ENCODE data around the gene SKI.

Gene SKI

GRCh38 chr1:2216767-2217058 lies 11.4 kb upstream of the SKI start:
- DNase-seq (ENCODE audit: low read depth) = no peak
- no peak overlapping the region for H3K4me3 ChIP-seq (ENCODE audit: low read depth, low read length)

DNA sequence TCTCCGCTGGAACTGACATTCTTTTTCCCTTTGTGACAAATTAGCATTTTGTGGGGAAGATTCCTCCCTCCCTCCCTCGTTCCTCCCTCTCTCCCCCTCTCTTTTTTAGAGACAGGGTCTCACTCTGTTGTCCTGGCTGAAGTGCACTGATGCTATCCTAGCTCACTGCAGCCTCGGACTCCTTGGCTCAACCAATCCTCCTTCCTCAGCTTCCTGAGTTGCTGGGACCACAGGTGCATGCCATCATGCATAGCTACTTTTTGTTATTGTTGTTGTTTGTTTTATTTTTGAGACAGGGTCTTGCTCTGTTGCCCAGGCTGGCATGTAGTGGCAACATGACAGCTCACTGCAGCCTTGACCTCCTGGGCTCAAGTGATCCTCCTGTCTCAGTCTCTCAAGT lies 6.8 kb upstream of the SKI start:
- no peak overlapping the region for H3K4me3 ChIP-seq (ENCODE audit: low read depth, low read length)
- no peak for DNase-seq (ENCODE audit: low read depth)
- TF ChIP-seq MYC (IDR thresholded peaks at IDR 0.05; ENCODE audit: low read depth, low read length) = no peak
- no peak for TF ChIP-seq MAX (IDR thresholded peaks at IDR 0.05; ENCODE audit: low read depth, low read length)
- TF ChIP-seq CTCF (IDR thresholded peaks at IDR 0.05; ENCODE audit: low read depth, low read length) = no peak
- TF ChIP-seq POLR2A (IDR thresholded peaks at IDR 0.05; ENCODE audit: extremely low read depth, insufficient read length) = no peak

More at GRCh38 chr1:2216767-2217058, 11.4 kb upstream of the SKI start:
- TF ChIP-seq MAX (IDR thresholded peaks at IDR 0.05; ENCODE audit: low read depth, low read length) = no peak
- TF ChIP-seq MYC (IDR thresholded peaks at IDR 0.05; ENCODE audit: low read depth, low read length) = no peak
- no peak for TF ChIP-seq POLR2A (IDR thresholded peaks at IDR 0.05; ENCODE audit: extremely low read depth, insufficient read length)
- no peak for TF ChIP-seq CTCF (IDR thresholded peaks at IDR 0.05; ENCODE audit: low read depth, low read length)

DNA sequence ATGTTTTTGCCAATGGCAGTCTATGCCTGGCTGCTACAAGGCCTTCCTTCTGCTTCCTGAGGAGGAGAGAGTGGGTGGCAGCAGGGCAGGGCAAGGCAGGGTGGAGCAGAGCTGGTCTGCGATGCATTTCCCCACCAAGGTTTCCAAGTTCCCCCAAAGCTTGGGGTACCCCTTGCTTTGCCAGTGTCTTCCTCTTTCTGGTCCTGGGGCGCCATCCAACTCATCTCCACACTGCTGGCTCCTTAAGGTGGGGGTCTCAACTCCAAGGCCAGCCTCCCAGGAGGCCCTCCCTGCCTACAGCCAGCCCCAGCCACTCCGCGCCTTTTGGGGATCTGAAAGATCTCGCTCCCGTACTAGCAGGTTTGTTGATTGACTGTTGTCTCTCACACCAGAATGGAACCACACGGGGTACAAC lies 3.9 kb upstream of the SKI start:
- no peak for DNase-seq (ENCODE audit: low read depth)
- no peak overlapping the region for H3K4me3 ChIP-seq (ENCODE audit: low read depth, low read length)
- no peak for TF ChIP-seq MYC (IDR thresholded peaks at IDR 0.05; ENCODE audit: low read depth, low read length)
- no peak for TF ChIP-seq CTCF (IDR thresholded peaks at IDR 0.05; ENCODE audit: low read depth, low read length)
- no peak for TF ChIP-seq MAX (IDR thresholded peaks at IDR 0.05; ENCODE audit: low read depth, low read length)
- no peak for TF ChIP-seq POLR2A (IDR thresholded peaks at IDR 0.05; ENCODE audit: extremely low read depth, insufficient read length)

GRCh38 chr1:2224631-2225428 lies 3.3 kb upstream of the SKI start:
- TF ChIP-seq MYC (IDR thresholded peaks at IDR 0.05; ENCODE audit: low read depth, low read length) (no peak), CTCF (IDR thresholded peaks at IDR 0.05; ENCODE audit: low read depth, low read length) (no peak), MAX (IDR thresholded peaks at IDR 0.05; ENCODE audit: low read depth, low read length) (no peak), POLR2A (IDR thresholded peaks at IDR 0.05; ENCODE audit: extremely low read depth, insufficient read length) (no peak)

DNA sequence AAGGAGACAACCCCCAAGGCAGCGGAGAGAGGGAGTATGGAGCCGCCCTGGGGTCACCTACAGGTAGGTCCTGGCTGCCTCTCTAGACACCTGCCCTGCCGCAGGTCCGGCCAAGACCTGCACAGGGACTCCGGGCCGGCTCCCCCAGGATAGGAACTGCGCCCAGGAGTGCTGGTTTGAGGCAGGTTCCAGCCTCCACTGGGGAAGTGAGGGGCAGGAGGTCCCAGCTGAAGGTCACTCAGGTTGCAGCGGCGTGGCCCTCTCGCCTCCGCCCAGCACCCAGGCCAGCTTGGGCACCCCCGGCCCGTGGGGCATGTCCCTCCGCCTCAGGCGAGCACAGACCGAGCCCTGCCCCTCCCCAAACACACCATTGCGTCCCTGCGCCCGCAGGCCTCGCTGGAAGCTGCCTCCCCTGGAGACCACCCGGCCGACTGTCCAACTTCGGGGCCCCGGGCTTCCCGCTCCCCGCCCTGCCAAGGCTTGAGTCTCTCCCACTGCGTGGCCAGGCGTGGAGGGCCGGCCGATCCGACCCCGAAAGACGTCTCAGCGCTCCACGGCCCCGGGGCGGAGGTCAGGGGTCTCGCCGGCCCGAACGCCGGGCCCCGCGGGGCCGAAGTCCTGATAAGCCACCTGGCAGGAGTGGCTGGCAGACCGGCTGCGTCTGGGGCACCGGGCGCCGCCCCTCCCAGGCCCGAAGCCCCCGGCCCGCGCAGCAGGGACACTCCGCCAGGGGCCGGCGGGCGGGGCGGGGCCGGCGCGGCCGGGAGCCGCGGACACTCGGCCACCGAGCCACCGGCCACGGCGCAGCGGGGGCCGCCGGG lies 1.4 kb upstream of the SKI start:
- TF ChIP-seq MYC (IDR thresholded peaks at IDR 0.05; ENCODE audit: low read depth, low read length) = no peak
- TF ChIP-seq POLR2A (IDR thresholded peaks at IDR 0.05; ENCODE audit: extremely low read depth, insufficient read length) = no peak
- TF ChIP-seq MAX (IDR thresholded peaks at IDR 0.05; ENCODE audit: low read depth, low read length) = no peak
- TF ChIP-seq CTCF (IDR thresholded peaks at IDR 0.05; ENCODE audit: low read depth, low read length) = no peak
- H3K4me3 ChIP-seq (ENCODE audit: low read depth, low read length) = no peak overlapping the region
- no peak for DNase-seq (ENCODE audit: low read depth)

More at GRCh38 chr1:2224631-2225428, 3.3 kb upstream of the SKI start:
- DNase-seq (ENCODE audit: low read depth) = no peak
- H3K4me3 ChIP-seq (ENCODE audit: low read depth, low read length) = no peak overlapping the region
